ENCODE data around the gene BHLHE40. TPM values are rescaled to one million over a fixed set of nuclear protein-coding genes. Genes with fewer than 3 reads are reported as not detected.
A peak's percentile ranks its signal among the peaks of the same experiment; 100 is the strongest.

BHLHE40 gene
- total RNA-seq, 1 experiment from 2014 or later, result 3.5 TPM

- no peak overlapping the region for H3K27ac ChIP-seq (ENCODE audit: low read depth, low read length, poor library complexity, severe bottlenecking)
- no TSS peak for BruUV-seq (replicated peaks)
- CTCF ChIA-PET, result interaction anchor here (0.6 to 1.7 kb wide), 4 partner anchors 35 to 265 kb away, joined by 3 to 20 read pairs (median 4); no protein-coding TSS in a partner anchor
These were observed 3.1 kb upstream of the BHLHE40 start for GRCh38 chr3:4976109-4976508.

GRCh38 chr3:4977001-4977852 is 2.0 kb upstream of the BHLHE40 start:
- Histone ChIP-seq H3K9me3 (ENCODE audit: low read depth, low read length, poor library complexity, severe bottlenecking) (no peaks in the 10 kb centered on the region), H3K4me3 (ENCODE audit: low read depth, low read length, poor library complexity, severe bottlenecking) (peak overlapping the region; percentile 63), H3K27ac (ENCODE audit: low read depth, low read length, poor library complexity, severe bottlenecking) (no peak overlapping the region), H3K36me3 (ENCODE audit: insufficient read depth, low read length, poor library complexity, severe bottlenecking) (no peaks in the 10 kb centered on the region), H3K4me1 (ENCODE audit: insufficient read depth, low read length, poor library complexity, severe bottlenecking) (peaks cover 29% of the 10 kb centered on the region), H3K27me3 (replicated peaks; ENCODE audit: insufficient read depth, low read depth, low read length, poor library complexity) (no peaks in the 10 kb centered on the region)
- ChIA-PET CTCF (interaction anchor here (1.7 kb wide), 1 partner anchor 266 kb away, joined by 20 read pairs; no protein-coding TSS in a partner anchor), POLR2A (ENCODE audit: low non-redundant PET) (no interaction called here)
- TF ChIP-seq CTCF (conservative IDR thresholded peaks at IDR 0.05; ENCODE audit: low read depth, low read length) (no peak), EZH2 (IDR thresholded peaks at IDR 0.05; ENCODE audit: borderline replicate concordance, low read depth, low read length, poor library complexity, severe bottlenecking) (no peak)
- BruUV-seq (replicated peaks), result no TSS peak
- intact Hi-C loops (cut with micrococcal nuclease; ENCODE audit: unreplicated experiment), result loop anchor here (5.0 kb wide), 1 partner anchor 265 kb away; no protein-coding TSS in a partner anchor
- DNase-seq (ENCODE audit: low spot score), result no peak

More at GRCh38 chr3:4976109-4976508, 3.1 kb upstream of the BHLHE40 start:
- H3K4me1 ChIP-seq (ENCODE audit: insufficient read depth, low read length, poor library complexity, severe bottlenecking), result peaks cover 22% of the 10 kb centered on the region
- H3K27me3 ChIP-seq (replicated peaks; ENCODE audit: insufficient read depth, low read depth, low read length, poor library complexity), result no peaks in the 10 kb centered on the region
- TF ChIP-seq CTCF (conservative IDR thresholded peaks at IDR 0.05; ENCODE audit: low read depth, low read length), result peak; percentile 80
- no peak for TF ChIP-seq EZH2 (IDR thresholded peaks at IDR 0.05; ENCODE audit: borderline replicate concordance, low read depth, low read length, poor library complexity, severe bottlenecking)
- H3K36me3 ChIP-seq (ENCODE audit: insufficient read depth, low read length, poor library complexity, severe bottlenecking), result no peaks in the 10 kb centered on the region
- POLR2A ChIA-PET (ENCODE audit: low non-redundant PET), result no interaction called here
- DNase-seq (ENCODE audit: low spot score), result peak; percentile 78
- intact Hi-C loops (cut with micrococcal nuclease; ENCODE audit: unreplicated experiment), result loop anchor here (5.0 kb wide), 1 partner anchor 264 kb away; no protein-coding TSS in a partner anchor
- no peak overlapping the region for H3K4me3 ChIP-seq (ENCODE audit: low read depth, low read length, poor library complexity, severe bottlenecking)
- H3K9me3 ChIP-seq (ENCODE audit: low read depth, low read length, poor library complexity, severe bottlenecking), result no peaks in the 10 kb centered on the region

DNA sequence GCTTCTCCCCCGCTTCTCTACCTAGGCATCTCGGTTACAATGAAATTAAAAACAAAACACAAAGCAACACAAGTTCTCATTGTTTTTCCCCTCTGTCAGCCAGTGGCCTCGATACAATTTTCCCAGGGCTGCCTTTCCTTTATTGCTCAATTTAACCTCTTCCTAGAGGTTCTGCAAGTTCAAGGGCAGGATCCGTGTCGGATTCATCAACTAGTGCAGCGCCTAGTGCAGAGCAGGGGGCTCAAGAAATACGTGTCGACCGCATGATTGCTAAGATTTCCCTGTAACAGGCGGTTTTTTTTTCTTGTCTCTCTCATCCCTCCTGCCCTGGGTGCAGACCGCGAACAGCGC is 1.4 kb upstream of the BHLHE40 start:
- ChIA-PET CTCF (no interaction called here), POLR2A (ENCODE audit: low non-redundant PET) (no interaction called here)
- TF ChIP-seq EZH2 (IDR thresholded peaks at IDR 0.05; ENCODE audit: borderline replicate concordance, low read depth, low read length, poor library complexity, severe bottlenecking), result no peak
- no peak for TF ChIP-seq CTCF (conservative IDR thresholded peaks at IDR 0.05; ENCODE audit: low read depth, low read length)
- H3K36me3 ChIP-seq (ENCODE audit: insufficient read depth, low read length, poor library complexity, severe bottlenecking), result peaks cover under 1% of the 10 kb centered on the region
- no peak for DNase-seq (ENCODE audit: low spot score)
- H3K4me1 ChIP-seq (ENCODE audit: insufficient read depth, low read length, poor library complexity, severe bottlenecking), result peaks cover 31% of the 10 kb centered on the region
- intact Hi-C loops (cut with micrococcal nuclease; ENCODE audit: unreplicated experiment), result loop anchor here (5.0 kb wide), 1 partner anchor 266 kb away; no protein-coding TSS in a partner anchor
- no peaks in the 10 kb centered on the region for H3K27me3 ChIP-seq (replicated peaks; ENCODE audit: insufficient read depth, low read depth, low read length, poor library complexity)
- peak overlapping the region; percentile 69 for H3K27ac ChIP-seq (ENCODE audit: low read depth, low read length, poor library complexity, severe bottlenecking)
- BruUV-seq (replicated peaks), result no TSS peak
- H3K4me3 ChIP-seq (ENCODE audit: low read depth, low read length, poor library complexity, severe bottlenecking), result peak overlapping the region; percentile 63
- no peaks in the 10 kb centered on the region for H3K9me3 ChIP-seq (ENCODE audit: low read depth, low read length, poor library complexity, severe bottlenecking)
